HG02884 (cell line): ENCODE measurements around the gene TLK2.

ENCODE experiments used
- ATAC-seq: cut with Tn5 transposase; IDR thresholded peaks from one replicate; pipeline ENCODE4 v1.9.1; 2021; ENCODE audit warnings: mild to moderate bottlenecking, moderate library complexity; ENCODE audit not compliant: unreplicated experiment

Gene TLK2

DNA sequence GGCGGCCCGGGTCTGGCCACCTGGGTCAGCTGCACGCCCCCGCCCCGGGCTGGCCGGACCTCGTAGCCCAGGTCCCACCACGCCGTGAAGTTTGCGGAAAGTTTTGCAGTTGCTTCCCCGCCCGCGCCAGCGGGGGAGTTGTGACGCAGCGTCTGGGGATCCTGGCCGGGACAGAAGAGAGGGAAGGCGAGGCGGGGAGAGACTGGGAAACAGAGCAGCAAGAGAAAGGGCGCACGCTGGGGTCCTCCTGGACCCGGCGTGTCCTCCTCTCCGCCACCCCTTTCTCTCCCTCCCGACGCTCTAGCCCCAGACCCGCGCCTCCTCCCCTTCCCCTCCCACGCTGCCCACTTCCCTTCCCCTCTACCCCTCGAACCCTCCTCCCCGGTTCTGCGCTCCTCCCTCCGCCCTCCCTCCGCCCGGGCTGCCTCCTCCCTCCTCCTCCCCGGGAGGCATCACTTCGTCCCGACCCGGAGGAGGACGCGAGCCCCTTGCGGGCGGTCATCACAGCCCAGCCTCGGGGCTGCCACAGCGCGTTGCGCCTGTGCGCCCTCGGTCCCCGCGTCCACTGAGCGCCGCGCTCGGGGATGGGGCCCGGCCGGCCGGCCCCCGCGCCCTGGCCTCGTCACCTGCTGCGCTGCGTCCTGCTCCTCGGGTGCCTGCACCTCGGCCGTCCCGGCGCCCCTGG lies 148.7 kb downstream of the TLK2 start, which contains the start of gene MRC2:
Gene MRC2, plus strand, starts transcription at position 452 of the 685 bp plus-strand sequence. Its CDS starts 133 bp downstream, at position 585.
- no peak for ATAC-seq

GRCh38 chr17:62627904-62628633 lies 149.4 kb downstream of the TLK2 start:
- ATAC-seq: no peak

GRCh38 chr17:62628831-62629555 lies 150.4 kb downstream of the TLK2 start:
- no peak for ATAC-seq

- ATAC-seq: no peak
Measured at GRCh38 chr17:62629556-62630364, 151.1 kb downstream of the TLK2 start.

GRCh38 chr17:62630365-62631085 lies 151.9 kb downstream of the TLK2 start:
- ATAC-seq: no peak

DNA sequence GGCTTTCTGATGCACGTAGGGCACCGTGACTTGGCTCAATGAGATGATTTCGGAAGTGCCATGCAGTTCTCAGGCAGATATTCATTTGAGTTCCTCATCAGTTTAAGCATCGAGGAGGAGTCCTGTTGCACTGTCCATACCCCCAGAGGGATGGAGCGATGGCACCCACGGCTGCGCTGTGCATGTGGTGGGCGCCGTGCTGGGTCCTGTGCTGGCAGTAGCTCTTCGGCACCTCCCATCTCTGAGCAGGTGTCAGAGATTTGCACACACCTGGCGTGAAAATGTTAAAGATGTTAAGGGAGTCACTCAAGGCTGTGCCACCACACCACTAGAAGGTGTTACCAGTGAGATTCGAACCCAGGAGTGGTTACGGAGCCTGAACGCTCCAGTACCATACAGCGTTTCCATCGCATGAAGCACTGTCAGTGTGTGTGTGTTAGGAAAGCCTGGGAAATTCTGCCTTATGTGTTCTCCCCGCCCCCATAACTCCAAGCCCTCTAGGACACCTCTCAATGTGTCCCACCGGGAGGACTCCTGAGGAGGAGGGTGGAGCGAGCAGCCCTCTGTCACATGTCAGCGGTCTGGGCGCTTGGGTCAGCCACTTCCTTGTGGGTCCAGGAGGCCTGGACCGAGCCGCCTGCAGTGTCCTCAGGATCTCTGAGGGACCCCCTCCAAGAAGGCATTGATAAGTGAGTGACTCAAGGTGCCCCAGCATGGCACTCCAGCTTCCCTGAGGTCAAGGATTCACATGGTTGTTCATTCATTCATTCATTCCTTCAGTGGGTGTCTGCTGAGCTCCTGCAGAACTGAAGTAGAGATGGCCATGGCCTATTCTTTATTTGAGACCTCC lies 152.7 kb downstream of the TLK2 start:
- no peak for ATAC-seq

DNA sequence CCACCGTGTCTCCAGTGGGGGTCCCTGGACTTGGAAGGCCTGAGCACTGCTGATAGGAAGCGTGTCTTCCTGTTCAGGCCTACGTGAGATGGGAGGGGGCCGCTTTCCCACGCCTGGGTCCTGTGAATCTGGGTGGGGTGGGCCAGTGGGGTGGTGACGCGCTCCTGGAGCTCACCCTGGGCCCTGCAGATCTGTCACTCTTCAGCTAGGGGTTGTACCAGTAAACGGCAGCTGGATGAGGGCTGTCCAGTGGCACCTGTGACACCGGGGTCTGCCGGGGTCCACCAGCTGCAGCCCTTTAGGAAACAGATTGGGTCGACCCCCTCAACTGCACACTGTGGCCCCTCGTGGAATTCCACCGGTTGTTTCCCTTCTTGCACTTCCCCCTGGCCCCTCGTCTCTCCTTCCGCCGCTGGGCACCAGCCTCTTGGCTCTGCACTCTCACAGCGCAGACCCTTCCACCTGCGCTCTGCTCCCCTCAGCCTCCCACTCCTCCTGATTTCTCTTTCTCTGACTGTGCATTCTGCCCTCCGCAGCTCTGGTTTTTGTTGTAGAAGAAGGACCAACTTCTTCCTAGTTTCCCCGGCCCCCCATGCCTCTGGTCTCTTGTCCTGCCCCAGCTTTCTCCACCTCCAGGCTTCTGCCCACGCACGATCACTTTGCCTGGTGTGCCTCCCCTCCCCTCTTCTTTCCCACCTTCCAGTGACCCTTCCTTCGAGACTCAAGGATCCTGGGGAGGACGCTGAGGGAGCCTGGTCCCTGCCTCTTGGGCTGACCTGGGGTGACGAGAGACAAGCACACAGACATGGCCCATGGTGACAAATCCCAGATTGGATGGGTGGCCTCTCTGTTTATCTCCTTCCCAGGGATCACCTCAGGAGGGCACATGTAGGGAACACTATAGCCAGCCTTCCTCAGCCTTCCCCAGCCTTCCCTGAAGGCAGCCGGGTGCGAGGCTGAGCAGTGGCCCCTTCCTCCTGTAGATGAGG lies 153.6 kb downstream of the TLK2 start:
- no peak for ATAC-seq

DNA sequence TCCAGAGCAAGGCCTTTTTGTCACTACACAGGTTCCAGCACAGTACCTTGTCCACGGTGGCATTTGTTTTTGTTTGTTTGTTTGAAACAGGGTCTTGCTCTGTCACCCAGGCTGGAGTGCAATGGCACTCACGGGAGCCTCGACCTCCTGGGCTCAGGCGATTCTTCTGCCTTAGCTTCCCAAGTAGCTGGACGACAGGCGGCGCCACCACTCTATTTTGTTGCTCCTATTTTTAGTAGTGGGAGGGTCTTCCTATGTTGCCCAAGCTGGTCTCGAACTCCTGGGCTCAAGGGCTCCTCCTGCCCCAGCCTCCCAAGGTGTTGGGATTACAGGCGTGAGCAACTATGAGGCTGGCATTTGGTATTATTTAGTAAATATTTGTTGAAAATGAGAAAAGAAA lies 159.2 kb downstream of the TLK2 start:
- no peak for ATAC-seq

DNA sequence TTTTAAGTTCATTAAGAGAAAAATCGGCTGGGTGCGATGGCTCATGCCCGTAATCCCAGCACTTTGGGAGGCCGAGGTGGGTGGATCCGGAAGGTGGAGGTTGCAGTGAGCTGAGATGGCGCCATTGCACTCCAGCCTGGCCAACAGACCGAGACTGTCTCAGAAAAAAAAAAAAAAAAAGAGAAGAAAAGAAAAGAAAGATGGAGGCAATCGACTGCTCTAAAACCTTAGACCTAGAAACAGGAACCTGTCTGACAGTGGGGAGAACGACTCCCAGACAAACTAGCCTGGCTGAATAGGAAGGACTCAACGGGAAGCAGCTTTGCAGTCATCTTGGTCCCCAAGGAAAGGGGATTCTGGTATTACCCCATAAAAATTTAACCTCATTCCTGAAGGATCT lies 162.5 kb downstream of the TLK2 start:
- no peak for ATAC-seq

DNA sequence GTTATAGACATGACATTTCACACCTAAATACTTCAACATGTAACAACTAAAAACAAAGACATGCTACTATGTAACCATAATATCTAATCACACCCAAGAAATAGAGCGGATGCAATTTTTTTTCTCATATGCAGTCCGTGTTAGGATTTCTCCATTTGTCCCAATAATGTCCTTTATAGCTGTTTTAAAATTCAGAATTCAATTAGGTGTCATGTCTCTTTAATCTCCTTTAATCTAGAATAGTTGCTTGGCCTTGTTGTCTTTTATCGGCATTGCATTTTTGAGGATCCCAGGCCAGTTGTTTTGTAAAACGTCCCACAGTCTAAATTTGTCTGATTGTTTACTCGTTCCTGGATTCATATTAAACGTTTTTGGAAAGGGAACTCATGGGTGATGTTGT lies 163.3 kb downstream of the TLK2 start:
- no peak for ATAC-seq

- ATAC-seq: no peak
Measured at GRCh38 chr17:62643496-62643895, 164.9 kb downstream of the TLK2 start.

- ATAC-seq: no peak
Measured at GRCh38 chr17:62644487-62645173, 166.0 kb downstream of the TLK2 start.

DNA sequence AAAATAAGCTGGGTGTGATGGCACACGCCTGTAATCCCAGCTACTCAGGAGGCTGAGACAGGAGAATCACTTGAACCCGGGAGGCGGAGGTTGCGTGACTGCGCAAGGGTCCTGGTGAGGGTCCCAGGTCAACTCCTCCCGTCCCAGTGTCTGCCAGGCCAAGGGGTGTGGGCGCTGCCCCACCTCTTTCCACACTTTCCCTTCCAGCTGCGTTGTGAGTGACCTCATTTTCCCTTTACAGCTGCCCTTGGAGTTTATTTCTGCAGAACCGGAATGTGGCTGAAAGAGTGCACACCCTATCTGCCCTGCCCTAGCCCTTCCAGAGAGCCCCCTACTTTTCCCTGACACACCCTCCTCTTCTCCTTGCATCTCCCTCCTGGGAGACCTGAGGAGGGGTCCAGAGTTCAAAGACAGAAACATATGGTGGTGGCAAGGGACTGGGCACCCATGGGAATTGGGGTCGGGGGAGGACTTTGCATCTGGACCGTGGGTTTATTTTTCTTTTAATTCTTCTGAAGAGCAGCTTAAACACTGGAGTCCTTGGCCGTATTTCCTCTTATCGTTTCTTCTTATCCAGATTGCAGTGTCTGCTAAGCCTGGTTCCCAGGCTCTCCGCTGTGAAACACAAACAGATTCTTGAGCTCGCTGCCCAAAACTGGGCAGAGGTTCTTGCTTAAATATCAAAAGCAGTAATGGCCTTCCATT lies 169.8 kb downstream of the TLK2 start:
- ATAC-seq: no peak

DNA sequence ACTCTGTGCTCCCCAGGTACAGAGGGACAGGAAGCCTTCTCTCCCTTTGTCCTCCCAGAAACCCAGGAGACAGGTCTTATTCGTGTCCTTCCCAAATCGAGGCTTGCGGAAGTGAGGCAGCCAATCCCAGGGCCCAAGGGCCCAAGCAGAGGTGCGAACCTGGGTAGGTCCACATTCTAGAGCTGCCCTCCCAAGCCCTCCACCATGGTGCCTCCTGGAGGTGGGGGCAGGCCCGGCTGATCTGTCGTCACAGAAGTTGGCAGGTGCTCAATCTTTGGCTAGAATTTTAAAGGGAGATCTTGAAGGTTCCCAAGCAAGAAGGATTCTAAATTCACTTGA lies 170.3 kb downstream of the TLK2 start:
- no peak for ATAC-seq

GRCh38 chr17:62649570-62649969 lies 170.9 kb downstream of the TLK2 start:
- ATAC-seq: no peak

- no peak for ATAC-seq
Measured at GRCh38 chr17:62650587-62650986, 172.0 kb downstream of the TLK2 start.
